GM19043 (cell line): ENCODE data around the gene MIPOL1.
"Not testable (repeated sequence)": the region's sequence is repeated elsewhere in the genome, so short reads cannot be mapped to it uniquely, and the experiment has no call there.

Experiments
- ATAC-seq: cut with Tn5 transposase; IDR thresholded peaks from one replicate; pipeline ENCODE4 v1.9.1; 2021; ENCODE audit warnings: low read depth; ENCODE audit not compliant: unreplicated experiment

MIPOL1 gene

DNA sequence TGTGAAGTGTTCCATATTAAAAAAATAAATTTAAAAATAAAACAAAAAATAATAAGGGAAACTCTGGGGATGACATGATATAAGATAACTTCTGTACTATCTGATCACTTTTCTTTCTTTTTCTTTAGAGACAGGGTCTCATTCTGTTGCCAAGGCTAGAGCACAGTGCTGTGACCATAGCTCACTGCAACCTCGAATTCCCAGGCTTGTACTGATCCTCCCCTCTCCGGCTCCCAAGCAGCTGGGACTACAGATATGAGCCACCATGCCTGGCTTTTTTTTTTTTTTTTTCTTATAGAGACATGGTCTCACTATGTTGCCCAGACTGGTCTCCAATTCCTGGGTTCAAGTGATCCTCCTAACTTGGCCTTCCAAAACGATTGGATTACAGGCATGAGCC is 10.4 kb upstream of the MIPOL1 start:
- no peak for ATAC-seq

DNA sequence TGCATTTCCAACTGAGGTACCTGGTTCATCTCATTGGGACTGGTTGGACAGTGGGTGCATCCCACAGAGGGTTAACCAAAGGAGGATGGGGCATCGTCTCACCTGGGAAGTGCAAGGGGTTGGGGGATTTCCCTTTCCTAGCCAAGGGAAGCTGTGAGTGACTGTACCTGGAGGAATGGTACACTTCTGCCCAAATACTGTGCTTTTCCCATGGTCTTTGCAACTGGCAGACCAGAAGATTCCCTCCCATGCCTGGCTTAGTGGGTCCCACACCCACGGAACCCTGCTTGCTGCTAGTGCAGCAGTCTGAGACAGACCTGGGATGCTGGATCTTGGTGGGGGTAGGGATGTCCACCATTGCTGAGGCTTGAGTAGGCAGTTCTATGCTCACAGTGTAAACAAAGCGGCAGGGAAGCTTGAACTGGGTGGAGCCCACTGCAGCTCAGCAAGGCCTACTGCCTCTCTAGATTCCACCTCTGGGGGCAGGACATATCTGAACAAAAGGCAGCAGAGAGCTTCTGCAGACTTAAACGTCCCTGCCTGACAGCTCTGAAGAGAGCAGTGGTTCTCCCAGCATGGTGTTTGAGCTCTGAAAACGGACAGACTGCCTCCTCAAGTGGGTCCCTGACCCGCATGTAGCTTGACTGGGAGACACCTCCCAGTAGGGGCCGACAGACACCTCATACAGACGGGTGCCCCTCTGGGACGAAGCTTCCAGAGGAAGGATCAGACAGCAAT is 9.7 kb upstream of the MIPOL1 start:
- ATAC-seq = not testable (repeated sequence)

DNA sequence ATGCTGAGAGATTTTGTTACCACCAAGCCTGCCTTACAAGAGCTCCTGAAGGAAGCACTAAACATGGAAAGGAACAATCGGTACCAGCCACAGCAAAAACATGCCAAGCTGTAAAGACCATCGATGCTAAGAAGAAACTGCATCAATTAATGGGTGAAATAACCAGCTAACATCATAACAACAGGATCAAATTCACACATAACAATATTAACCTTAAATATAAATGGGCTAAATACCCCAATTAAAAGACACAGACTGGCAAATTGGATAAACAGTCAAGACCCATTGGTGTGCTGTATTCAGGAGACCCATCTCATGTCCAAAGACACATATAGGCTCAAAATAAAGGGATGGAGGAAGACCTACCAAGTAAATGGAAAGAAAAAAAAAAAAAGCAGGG is 8.0 kb upstream of the MIPOL1 start:
- not testable (repeated sequence) for ATAC-seq

DNA sequence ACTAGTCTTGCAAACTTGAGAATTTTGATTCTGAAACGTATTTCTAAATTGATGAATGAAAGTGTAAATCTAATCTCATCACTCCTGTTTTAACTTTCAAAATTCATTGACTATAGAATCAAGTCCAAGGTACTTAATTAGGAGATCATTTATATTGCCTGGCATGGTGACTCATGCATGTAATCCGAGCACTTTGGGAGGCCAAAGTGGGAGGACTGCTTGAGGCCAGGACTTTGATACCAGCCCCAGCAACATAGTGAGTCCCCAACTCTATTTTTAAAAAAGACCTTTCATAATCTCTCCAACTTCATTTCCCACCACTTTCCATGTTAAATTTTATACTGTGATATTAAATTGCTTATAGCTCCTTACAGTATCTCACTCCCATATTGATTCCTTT is 3.0 kb upstream of the MIPOL1 start:
- ATAC-seq = no peak

DNA sequence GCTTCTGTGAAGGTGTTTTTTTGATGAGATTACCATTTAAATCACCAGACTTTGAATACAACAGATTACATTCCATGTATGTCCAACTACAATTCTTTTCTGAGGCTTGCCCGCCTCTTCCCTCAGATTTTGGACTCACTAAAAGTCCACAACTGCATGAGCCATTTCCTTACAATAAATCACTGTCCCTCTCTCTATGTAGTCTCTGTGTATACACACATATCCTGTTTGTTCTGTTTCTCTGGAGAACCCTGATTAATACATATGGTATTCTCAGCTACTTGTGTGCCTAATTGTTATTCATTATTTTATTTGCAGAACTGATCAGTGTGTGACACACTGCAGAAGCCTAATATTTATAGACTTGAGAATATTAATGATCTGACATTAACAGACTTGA is 2.4 kb upstream of the MIPOL1 start:
- ATAC-seq = no peak

DNA sequence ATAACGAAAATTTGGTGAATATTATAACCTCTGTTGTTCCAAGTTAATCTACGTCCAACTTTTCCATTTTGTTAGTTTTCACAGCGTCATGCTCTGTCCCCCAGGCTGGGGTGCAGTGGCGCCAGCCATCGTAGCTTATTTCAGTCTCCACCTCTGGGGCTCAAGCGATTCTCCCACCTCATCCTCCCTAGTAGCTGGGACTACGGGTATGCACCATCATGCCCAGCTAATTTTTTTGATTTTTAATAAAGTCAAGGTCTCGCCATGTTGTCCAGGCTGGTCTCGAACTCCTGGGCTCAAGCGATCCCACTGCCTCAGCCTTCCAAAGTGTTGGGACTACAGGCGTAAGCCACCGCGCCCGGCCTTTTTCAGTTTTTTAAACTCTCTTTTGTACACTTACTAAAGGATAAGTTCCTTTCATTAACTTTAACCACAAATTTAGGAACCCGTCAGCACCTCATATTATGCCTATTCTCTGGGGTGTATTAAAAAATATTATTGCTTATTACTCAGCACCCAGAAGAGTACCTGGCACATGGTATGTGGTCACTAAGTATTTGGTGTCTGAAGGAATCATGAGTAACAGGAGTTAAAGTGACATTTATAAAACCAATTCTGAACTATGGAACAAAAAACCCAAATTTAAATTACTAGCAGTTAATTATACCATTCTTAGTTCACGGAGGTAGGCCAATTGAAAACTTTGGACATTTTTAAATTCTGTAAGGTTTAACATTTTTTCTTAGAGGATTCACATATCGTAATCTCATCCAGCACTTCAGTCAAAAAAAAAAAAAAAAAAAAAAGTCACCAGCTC is 925 bp upstream of the MIPOL1 start:
- no peak for ATAC-seq

DNA sequence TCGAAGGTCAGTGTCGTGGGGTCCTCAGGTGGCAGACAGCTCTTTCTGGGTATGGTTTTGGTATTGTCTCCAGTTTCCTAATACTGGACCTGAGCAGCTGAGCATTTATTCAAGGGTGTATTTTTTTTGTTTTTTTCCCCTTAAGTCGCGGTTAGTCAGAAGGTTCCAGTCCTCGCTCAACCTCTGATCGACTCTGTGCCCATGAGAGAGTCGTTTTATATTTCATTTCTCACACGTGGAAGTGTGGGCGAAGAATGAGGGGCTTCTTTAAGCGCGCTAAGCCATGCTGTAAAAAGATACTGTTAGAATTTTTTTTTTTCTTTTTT is 499 bp downstream of the MIPOL1 start:
- ATAC-seq = no peak

DNA sequence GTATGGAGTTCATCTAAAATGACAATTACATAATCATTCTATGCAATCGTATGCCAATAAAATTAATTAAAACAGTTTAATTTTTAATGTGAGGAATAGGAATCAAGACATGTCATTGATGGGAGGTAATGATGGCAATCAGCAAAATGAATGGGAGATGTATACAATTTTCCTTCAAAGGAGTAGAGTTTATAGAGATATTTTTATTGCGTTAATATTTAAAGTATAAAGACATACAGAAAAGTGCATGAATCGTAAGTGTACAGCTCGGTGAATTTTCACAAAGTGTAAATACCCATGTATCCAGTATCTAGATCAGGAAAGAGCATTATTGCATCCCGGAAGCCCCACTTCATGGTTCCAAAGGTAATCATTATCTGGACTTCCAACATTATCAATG is 1.2 kb downstream of the MIPOL1 start:
- no peak for ATAC-seq

DNA sequence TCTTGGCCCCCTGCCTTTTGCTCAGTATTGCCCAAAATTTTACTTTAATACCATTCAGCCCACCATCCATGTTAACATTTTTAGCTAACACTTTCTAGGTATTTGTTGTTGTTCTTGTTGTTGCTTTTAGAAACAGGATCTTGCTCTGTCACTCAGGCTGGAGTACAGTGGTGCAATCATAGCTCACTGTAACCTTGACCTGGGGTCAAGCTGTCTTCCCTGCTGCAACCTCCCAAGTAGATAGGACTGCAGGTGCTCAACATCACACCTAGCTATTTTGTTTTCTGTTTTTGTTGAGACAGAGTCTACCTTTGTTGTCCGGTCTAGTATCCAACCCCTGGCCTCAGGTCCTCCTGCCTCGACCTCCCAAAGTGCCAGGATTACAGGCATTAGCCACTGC is 4.0 kb downstream of the MIPOL1 start:
- ATAC-seq = no peak

DNA sequence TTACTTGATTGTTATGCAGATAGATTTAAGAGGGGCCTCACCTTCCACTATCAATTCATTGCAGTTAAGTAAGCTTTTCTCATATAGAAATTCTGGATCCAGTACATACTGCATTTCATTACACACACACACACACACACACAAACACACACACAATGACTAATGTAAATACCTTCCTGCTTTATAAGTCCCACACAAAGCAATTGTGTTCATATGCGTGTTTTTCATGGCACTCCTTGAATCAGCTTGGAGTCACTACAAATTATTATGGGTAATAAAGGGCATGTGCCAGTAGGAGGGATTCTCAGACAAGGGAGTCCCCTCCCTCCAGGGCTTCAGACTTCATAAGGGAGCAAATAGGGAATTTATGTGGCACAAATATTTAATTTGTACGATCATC is 4.5 kb downstream of the MIPOL1 start:
- ATAC-seq = no peak

DNA sequence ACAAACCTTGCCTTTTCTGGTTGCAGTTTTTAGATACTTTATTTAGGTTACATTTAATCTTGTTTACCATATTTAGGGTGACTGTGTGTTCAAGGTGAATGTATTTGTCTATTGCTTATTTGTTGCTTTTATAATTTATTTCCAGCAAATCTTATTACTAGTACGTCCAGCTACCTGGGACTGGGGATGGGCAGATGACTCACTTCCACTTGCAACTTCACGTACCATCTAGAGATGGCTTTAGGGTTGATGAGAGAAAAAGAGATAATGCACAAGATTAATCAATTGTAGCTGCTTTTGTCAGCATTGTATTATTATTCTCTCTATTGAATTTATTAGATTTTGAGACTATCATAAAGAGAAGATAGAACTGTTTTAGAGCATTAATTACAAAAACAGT is 5.1 kb downstream of the MIPOL1 start:
- no peak for ATAC-seq

DNA sequence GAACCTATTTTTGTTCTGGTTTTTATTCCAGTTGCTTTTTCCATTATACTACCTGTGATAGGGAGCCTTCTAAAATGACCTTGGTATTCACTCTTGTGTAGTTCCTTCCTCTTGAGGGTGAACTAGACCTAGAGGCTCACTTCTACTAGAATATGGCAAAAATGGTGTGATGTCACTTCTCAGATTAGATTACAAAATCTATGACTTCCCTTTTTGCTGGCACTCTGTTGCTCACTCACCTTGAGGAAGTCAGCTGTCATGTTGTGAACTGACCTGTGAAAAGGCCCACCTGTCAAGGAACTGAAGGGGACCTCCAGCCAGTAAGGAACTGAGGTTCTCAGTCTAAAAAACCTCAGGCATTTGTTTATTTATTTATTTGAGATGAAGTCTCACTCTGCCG is 5.7 kb downstream of the MIPOL1 start:
- no peak for ATAC-seq

DNA sequence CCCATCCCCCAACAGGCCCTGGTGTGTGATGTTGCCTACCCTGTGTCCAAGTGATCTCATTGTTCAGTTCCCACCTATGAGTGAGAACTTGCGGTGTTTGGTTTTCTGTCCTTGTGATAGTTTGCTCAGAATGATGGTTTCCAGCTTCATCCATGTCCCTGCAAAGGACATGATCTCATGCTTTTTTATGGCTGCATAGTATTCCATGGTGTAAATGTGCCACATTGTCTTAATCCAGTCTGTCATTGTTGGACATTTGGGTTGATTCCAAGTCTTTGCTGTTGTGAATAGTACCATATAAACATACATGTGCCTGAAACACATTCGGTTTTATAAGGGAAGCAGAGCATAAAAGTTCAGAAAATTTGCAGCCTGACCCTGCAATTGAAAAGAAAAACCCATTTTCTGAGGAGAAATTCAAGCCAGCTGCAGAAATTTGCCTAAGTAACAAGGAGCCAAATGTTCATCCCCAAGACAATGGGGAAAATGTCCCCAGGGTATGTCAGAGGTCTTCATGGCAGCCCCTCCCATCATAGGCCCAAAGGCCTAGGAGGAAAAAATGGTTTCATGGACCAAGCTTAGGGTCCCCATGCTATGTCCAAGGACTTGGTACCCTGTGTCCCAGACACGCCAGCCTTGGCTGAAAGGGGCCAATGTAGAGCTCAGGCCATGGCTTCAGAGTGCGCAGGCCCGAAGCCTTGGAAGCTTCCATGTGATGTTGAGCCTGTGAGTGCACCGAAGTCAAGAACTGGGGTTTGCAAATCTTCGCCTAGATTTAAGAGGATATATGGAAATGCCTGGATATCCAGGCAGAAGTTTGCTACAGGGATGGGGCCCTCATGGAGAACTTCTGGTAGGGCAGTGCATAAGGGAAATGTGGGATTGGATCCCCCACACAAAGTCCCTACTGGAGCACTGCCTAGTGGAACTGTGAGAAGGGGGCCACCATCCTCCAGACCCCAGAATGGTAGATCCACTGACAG is 8.2 kb downstream of the MIPOL1 start:
- not testable (repeated sequence) for ATAC-seq

DNA sequence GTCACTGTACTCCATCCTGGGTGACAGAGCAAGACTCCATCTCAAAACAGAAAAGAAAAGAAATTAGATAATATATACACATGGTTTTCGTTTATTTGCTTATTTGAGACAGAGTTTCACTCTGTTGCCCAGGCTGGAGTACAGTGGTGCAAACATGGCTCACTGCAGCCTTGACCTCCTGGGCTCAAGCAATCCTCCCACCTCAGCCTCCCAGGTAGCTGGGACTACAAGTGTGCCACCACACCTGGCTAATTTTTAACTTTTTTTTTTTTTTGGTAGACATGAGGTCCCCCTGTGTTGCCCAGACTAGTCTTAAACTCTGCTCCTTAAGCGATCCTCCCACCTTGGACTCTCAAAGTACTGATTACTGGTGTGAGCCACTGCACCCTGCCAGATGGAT is 11.9 kb downstream of the MIPOL1 start:
- not testable (repeated sequence) for ATAC-seq

DNA sequence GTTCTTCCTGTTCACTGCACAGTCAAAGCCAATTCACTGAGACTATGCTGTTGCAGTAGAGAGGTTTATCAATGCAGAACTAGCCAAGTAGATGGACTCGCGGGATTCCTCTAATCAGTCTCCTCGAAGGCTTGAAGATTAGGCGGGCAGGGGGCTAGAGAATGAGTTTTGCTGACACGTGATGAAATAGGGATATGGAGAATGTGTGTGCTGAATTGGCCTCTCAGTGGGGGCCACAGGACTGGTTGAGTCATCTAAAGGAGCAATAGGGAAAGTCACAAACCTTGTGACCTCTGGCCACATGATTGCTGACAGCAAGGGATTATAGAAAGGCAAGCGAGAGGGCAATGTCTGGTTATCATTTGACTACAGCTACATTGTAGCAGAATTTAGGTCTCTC is 12.7 kb downstream of the MIPOL1 start:
- ATAC-seq = no peak

DNA sequence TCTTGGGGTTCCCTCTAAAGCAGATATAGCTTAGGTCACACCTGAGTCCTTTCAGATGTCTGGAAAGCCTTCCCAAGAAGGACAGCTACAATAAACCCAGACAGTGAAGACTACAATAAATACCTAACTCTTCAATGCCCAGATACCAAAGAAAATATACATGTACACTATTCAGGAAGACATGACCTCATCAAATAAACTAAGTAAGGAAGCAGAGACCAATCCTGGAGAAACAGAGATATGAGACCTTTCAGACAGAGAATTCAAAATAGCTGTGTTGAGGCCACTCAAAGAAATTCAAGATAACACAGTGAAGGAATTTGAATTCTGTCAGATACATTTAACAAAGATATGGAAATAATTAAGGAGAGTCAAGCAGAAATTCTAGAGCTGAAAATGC is 15.3 kb downstream of the MIPOL1 start:
- no peak for ATAC-seq

DNA sequence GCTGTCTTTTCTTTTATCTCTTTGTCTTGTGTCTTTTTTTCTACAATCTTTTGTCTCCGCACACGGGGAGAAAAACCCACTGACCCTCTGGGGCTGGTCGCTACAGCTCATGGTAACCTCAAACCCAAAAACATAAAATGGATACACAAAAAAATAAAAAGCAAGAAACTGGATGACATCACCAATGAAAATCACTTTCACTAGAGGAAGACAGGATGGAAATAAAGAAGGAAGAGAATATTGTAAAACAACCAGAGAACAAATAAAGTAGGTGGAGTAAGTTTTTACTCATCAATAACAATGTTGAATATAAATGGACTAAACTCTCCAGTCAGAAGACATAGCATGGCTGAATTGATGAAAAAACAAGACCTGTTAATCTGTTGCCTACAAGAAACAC is 17.6 kb downstream of the MIPOL1 start:
- no peak for ATAC-seq

DNA sequence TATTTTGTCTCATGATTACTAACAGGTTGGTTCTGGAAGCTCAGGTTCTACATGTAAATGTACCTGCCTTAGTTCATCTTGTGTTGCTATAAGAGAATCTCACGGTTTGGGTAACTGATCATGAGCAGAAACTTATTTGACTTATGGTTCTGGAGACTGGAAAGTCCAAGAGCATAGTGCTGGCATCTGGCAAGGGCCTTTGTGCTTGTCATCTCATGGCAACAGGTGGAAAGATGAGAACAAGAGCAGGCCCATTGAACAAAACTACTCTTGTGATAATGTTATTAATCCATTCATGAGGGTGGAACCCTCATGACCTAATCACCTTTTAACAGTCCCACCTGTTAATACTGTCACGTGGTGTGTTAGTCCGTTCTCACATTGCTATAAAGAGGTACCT is 23.3 kb downstream of the MIPOL1 start:
- ATAC-seq = no peak

DNA sequence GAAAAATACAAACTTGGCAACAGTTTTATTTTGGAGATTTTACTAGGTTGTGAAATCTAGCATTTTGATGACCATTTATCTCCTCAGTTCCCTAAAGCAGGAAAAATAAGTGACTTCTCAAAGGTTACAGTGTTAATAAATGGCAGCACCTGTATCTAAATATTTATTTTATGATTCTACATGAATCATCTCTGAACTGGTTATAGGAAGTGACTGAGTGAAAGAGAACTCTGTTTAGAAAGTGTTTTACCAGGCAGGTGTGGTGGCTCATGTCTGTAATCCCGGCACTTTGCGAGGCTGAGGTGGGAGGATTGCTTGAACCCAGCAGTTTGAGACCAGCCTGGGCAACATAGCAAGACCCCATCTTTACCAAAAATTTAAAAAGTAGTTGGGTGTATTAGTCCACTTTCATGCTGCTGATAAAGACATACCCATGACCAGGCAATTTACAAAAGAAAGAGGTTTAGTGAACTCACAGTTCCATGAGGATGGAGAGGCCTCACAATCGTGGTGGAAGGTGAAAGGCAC is 26.3 kb downstream of the MIPOL1 start:
- ATAC-seq = no peak

DNA sequence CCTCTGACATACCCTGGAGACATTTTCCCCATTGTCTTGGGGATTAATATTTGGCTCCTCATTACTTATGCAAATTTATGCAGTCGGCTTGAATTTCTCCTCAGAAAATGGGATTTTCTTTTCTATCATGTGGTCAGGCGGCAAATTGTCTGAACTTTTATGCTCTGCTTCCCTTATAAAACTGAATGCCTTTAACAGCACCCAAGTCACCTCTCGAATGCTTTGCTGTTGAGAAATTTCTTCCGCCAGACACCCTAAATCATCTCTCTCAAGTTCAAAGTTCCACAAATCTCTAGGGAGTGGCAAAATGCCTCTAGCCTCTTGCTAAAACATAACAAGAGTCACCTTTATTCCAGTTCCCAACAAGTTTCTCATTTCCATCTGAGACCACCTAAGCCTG is 27.9 kb downstream of the MIPOL1 start:
- not testable (repeated sequence) for ATAC-seq
